22Rv1 (cell line): Measurements from ENCODE around the gene RAC2.

Experiments
- CTCF ChIP-seq: fragments of 450-650 bp; IDR thresholded peaks from 2 replicates; pipeline ENCODE4 v1.5.1; 2017; ENCODE audit warnings: mild to moderate bottlenecking
- ZFX ChIP-seq: fragments of 450-650 bp; IDR thresholded peaks from 2 replicates; pipeline ENCODE4 v1.6.1; 2017; ENCODE audit warnings: antibody characterized with exemption, borderline replicate concordance

- no peak for TF ChIP-seq CTCF
- TF ChIP-seq ZFX: no peak
These were observed 59.1 kb downstream of the RAC2 start for GRCh38 chr22:37184816-37185541.
